HPDE6-E6E7 (cell line): ENCODE measurements around the gene KRT2.

Source experiments
- DNase-seq: peaks from one replicate; pipeline ENCODE4 v3.0.0; 2011; ENCODE audit warnings: missing footprints; ENCODE audit errors: extremely low spot score

The KRT2 gene

DNA sequence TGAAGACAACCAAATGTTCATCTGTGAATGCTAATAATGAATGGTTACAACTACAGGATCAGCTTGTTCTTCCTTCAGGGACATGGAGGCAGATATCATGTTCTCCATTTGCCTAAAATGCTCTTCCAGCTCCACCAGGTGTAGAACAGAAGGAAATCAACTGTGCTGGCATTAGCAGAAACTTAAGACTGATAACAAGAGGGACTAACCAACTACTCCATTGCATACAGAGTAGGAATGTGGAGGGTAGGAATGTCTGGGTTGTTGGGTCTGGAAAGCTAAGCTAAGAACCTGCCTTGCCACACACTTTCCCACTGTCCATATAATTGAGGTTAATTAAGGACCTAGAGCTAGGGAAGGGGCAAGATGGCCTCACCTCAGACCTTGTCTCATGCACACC, 11.4 kb upstream of the KRT2 start:
- no peak for DNase-seq

DNA sequence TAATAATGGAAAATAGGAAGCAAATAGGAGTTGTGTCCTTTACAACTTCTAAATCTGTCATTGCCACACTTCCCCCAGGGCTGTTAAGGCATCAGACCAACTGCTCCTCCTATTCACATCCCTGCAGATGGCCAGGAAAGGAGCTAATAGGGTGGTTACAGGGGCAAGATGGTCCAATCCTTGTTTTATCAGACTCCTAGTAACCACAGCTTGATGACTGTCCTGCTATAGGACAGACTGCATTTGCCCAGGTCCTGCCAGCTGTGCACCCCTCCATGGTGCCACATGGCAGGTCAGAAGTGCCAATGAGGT, 10.9 kb upstream of the KRT2 start:
- no peak for DNase-seq

DNA sequence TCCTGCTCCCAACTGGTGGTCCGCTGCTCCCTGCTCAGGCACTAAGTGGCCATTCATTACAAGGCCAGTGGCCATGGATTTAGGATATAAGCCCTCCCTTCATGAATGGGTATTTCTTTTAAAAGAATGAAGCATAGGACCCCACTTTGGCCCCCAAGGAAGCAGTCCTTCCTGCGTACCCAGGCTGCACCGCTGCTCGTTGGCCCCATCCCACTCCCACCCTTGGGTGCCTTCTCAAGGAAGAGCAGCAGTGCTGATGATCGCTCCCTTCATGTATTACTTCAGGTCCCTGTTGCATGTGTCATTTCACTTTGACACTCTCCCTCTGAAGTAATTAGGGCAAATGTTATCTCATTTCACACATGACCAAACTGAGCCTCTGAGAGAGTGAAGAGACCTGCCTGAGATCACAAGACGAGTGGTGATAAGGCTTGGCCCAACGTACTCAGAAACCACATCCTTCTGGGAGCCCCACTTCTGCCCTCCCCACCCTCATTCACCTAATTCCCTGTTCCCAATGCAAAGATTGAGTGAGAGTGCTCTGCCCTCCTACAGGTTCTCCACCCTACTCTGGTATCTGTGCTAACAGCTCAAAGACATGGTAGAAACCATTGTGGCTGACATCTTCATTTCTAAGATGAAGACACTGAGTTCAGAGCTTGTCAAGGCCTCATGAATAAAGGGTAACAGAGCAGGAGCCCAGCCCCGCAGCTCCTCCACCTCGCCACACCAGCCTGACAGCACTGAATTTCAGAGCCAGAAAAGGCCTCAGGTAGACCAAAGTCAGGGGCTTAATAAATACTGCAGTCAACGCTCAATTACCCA, 10.3 kb upstream of the KRT2 start:
- DNase-seq = no peak

DNA sequence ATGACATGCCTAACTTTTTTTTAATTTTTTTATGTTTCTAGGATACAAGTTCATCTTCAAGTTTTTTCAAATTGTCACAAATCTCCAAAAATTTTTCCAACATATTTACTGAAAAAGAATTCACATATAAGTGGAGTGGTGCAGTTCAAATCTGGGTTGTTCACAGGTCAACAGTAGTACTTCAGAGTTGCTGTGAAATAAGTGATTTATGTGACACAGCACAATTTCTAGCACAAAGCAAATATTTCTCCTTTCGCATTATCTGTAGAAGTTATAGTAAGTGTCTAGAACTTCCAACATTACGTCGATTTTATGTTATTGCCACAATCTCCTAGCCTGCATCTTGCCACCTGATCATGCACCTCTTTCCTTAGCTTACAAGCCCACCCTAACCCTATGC, 9.7 kb upstream of the KRT2 start:
- no peak for DNase-seq

DNA sequence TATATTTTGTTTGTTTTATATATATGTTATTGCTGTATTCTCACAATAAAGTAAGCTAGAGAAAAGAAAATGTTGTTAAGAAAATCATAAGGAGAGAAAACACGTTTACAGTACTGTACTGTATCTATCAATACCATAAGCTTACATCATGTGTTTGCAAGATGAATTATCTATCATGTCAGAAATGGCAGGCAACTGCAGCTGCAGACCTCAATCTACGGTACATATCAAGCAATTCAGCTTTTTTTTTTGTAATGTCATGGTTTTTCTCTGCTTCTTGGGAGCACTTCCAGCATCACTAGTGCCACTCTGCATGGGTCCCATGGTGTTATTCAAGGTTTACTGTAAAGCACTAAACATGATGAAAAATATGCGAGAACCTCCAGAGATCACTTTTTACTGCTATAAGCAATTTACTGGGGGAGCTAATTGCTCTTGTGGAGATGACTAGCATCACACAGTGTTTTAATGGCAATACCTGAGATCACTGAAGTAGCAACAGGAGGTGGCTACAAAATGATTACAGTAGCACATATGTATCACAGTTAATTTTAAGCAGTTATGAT, 9.0 kb upstream of the KRT2 start:
- DNase-seq = no peak

DNA sequence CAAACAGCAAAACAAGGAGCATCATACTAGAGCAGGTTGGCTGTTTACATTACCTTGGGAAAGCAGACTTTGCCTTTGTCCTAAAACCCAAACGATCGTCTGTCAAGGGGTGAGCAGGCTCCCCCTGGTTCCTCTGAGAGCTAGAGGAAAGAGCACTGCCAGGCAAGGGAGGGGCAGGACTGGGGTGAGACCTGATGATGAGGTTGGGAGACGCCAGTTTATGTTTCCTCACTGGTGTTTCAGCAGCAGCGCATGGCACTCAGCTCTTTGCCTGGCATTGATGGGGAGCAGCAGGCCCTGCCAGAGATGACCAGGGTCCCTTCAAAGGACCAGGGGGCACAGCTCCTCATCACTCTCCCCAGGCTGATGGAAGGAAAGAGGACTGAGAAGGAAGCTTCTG, 7.9 kb upstream of the KRT2 start:
- DNase-seq = no peak

DNA sequence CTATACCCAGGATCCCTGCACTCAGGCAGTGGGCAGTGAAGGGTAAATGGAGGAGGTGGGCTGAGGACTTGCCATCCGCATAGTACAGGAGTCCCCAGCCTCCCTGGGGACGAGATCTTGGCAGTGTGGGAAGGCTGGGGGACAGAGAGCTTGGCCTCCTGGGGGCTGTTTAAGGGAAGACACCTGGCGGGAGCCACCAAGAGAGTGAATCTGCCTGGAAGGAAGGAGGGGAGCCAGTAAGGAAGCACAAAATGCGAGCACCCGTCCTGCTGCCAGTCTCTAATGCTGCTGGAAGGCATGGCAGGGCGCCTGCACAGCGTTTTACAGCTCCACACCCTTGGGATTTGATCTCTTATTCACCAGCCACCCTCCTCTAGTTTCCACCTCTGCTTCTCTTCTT, 7.4 kb upstream of the KRT2 start:
- DNase-seq = no peak

DNA sequence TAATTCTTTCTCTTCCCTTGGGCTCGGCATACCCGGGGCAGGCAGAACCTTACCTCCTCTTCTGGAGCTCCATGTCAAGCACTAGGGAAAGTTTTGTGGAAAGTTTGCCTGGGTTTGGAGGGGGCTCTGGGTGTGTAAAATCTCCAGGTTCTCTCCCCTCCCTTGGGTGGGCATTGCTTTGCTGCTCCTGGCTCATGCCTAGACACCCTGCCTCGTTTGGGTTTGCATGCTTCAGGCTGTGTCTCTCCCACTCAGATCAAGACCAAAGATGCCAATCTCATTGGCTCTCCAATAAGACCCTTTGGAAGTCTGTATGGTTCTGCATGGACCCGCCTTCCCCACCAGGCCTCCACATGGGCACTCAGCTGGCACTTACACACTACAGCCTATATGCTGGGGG, 6.2 kb upstream of the KRT2 start:
- no peak for DNase-seq

DNA sequence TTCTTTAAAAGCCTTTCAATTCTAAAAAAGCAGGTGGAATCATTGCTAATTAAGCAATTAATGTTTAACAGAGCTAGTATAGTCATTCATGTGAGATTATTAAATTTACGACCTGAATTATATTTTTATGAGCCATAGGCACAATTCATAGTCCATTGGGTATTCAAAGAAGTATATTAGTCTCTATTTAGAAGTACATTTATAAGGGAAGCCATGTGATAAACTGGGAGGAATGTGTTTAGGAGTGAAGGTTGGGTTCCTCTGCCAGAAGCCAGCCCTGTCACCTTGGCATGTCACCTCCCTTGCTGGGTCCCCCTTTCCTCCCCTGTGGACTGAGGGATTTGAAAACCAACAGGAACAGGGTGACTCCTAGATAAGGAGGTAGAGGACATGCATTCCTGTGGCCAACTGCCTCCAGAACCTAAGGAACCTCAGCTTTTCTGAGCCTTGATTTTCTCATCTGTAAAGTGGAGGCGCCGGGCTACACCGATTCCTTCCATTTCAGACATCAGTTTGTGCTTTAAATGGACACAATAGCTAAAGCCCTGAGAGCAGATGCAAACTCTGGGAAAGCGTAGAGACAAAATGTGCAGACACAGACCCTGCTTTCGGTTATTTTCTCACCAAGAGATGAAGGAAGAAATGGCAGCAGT, 5.4 kb upstream of the KRT2 start:
- no peak for DNase-seq

DNA sequence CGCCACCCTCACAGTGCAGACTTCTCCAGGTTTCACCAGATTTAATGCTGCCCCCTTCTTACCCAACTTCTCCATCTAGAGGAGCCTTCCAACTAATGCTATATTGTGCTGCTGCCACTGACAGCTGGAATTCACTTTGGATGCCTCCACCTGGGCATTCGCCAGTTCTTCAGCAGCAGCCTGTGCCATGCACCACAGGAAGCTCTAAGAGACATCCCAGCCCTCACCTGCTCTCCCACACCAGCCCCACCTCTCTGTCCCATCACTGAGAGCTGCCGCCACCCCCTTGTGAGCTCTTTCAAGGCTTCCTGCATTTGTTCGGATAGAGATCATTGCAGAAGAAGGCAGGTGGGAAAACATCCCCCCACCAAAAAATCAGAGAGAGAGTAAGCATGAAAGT, 4.6 kb upstream of the KRT2 start:
- DNase-seq = no peak

DNA sequence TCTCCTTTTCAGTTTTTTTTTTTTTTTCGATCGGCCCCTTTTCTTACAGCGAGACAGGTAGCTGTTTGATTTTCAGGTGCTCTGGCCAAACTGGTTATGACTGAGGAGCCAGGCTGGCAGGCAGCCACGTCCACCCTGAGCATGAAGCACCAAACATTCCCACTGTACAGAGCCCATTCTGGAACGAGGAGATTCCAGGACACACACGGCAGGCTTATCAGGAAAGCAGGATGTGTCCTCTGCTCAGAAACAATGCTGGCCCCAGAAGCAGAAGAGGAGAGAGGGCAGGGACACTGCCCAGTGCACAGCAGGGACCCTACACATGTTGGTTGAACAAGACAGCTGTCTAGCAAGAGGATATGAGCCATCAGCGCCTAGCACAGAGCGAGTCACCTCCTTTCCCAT, 3.7 kb upstream of the KRT2 start:
- no peak for DNase-seq

DNA sequence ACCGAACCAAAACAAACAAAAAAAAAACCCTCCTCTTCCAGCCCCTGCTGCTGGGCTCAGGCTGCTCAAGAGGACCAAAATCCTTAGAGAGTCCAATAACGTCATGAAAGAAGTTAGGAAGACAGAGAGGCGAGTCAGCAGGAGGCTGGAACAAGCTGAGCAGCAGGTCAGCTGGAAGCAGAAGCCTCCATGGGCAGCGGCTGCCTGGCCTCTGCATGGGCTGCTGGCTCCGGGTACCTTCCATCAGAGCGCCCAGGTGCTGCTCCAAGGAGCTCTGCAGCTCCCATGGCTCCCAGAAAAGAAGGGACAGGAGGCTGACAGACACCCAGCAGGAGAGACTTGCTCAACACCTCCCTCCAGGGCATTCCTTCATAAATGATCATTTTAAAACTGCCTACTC, 3.2 kb upstream of the KRT2 start:
- DNase-seq = no peak

DNA sequence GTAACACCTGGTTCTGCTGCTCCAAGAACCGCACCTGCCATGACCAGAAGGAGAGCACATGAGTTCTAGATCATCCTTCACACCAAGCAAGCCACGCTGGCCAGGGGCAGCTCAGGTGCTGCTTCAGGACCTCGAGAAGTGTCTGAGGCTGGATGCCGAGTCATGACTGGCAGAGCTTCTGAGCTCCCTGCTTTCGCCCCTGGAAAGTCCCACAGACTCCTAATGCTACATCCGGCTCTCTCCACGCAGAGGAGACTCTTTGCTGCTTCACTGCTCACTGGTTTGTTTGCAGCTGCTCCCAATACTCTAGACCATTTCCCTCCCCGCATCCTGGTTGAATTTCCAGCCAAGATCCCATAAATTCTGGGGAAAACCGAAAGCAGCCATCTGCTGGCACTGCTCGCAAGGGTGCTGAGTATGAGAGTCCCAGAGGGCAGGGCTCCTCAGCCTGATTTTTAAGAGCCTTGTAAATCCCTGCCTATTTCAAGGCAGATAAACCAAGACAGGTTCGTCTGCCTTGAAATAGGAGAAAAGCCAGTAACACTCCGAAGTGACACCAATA, 1.4 kb downstream of the KRT2 start:
- DNase-seq = no peak

DNA sequence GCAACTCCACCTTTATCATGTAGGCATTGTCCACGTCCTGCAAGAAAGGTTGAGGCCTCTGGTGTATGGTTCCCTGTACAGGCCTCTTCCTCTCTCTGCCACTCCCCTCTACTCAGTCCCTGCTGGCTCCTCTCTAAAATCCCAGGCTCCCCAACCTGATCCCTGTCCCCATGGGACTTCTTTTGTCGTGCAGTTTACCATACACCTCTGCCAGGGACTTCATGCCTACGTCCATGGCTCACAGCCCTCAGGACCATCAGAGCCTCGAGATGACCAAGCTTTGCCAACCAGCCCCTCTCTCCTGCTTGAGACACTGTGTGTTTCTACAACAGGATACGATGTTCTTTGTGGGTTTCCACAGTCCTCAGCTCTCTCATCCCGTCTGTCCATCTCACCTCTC, 2.9 kb downstream of the KRT2 start:
- no peak for DNase-seq

DNA sequence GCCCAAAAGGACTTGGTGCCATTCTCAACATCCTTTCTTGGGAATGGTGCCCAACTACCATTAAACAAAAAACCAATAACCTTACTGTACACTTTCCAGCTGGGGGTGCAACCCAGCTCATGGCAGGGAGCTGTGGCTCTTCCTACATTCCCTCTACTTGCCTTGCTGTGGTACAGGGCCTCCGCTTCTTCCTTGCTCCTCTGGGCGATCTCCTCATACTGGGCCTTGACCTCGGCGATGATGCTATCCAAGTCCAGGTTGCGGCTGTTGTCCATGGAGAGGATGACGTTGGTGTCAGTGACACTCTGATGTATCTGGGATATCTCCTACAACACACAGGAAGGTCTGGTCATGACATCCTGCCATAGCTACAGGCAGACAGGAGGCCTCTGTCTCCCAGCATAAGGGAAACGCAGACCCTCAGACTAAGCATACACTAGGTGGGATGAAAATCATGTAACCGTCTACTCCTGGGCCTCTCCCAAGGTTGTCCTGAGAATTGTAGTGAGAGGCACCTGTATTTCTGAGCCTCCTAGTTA, 3.9 kb downstream of the KRT2 start:
- no peak for DNase-seq

DNA sequence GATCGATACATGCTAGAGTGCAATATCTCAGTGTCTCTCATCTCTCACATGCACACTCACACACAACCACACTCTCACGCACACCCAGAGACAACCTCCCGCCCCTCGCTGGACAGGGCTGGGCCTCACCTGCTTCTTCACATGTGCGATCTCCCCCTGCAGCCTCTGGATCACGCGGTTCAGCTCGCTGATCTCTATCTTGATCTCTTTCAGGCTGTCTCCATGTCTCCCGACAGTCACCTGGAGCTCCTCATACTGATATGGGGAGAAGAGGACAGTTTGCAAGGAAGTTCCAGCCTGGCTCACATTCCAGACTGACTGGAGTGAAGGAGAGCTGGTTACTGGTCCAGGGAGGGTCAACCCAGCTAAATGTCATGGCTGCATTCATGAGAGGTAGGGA, 4.4 kb downstream of the KRT2 start:
- DNase-seq = no peak

DNA sequence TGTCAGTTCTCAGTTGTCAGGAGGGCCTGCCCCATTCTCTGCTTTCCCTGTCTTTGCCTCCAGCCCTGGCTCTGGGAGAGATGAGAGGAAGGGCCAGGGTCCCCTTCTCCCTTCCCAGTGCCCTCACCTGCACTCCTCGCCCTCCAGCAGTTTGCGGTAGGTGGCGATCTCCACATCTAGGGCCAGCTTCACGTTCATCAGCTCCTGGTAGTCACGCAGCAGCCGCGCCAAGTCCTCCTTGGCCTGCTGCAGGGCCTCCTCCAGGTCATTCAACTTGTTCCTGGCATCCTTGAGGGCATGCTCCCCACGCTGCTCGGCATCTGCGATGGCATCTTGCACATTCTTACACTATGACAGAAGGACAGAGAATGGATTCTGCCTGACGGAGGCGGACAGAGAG, 5.4 kb downstream of the KRT2 start:
- no peak for DNase-seq

DNA sequence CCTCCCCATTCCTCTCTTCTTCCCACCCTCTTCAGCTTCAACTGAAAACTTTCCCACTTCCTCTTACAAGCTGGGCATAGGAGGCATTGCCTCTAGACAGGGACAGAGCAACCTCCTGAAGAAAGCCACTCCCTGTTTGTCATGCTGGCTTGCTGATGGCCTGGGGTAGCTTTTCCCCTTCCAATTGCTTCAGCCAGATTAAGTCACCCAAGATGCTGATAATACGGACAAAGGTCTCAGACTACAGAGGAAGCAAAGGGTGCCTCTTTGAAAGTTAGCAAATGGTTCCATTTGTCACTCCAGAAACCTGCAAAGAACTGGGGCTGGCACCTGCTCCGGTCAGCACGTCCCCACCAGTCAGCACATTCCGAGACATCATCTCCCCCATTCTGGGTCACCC, 6.0 kb downstream of the KRT2 start:
- DNase-seq = no peak

DNA sequence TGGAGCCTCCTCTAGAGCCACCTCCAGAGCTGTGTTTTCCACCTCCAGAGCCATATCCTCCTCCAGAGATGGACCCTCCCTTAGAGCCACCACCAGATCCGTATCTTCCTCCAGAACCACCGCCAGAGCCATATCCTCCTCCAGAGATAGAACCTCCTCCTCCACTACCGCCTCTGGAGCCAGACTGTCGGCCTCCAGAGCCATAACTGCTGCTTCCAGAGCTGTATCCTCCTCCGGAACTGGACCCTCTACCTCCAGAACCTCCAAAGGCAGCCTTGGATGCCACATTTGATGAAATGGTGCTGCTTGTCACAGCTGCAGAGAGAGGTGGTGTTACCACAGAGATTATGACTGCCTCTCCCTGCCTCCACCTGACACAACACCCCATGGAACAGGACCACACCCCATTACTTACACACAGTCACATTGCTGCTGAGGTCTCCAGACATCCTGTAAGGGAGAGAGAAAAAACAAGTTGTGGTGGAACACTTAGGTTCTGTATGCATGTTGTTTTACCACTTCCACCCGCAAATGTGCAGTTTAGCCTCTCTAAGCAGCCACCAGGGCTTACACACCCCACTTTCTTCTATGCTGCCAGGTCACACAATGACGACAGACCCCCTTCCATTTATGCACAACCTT, 6.8 kb downstream of the KRT2 start:
- DNase-seq = no peak

DNA sequence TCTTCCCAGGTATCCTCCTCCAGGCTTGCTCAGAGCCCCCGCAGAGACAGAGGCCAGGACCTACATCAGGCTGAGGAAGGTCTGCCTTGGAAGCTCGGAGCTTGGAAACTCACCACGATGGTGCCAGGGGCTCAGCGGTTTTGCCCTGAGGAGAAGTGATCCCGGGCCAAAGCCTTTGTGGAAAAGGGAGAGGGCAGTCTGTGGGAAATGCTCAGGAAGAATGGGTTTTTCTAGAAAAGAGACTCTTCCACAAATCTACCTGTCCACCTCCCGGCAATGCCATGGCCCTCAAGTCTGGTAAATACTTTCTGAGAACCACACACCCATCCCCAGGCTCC, 8.0 kb downstream of the KRT2 start:
- DNase-seq = no peak

DNA sequence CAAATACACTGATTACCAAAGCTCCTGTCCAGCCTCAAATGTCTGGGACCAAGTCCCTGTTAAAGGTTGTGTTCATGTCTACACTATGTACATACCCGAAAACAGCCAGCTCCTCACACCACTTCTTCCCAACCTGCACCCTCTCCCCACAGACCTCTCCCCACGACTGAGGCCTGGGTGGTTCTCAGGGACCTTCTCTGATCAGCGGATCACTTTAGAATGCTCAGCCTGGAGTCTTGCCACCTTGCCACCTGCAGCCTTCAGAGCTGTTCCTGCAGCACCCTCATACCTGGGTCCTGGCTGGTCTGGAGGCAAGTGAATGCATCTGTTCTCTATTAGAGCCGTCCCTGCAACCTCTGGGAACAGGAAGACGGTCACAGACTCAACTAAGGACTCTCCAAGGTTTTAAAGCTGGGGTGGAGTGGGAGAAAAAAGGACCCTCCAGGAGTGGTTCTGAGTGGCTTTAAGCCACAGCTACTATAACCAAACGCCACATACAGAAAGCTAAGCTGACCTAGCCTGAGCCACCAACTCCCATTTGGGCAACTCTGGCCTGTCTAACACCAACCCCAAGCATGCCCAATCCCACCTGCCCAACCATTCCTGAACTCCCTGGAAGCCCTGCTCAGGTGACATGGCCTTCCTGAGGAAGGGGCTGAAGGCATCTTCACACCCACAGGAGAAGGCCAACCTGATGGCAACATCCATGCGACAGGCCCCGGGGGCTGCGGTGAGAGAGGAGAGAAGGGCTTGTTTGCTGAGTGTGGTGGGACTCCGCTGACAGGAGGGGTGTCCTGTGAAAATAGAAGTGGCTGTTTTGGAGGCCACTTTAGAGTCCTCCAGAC, 8.6 kb downstream of the KRT2 start:
- no peak for DNase-seq

DNA sequence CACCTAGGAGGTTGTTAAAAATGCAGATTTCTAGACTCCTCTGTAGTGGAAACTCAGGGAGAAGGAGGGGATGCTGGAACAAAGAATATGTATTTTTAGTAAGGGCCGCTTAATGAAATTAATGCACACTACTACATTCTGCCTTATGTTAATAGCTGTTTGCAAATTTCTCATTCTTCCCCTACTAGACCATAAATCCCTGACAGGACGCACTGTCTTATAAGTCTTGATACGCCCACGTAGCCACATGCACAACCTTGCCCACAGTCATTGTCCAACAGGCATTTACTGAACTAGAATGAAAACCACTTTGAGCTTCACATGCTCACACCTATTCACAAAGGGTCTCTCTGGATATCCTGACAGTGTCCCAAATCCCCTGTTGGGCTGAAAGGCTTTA, 10.5 kb downstream of the KRT2 start:
- DNase-seq = no peak
